ENCODE measurements around the gene MTMR10. TPM values are rescaled to one million over a fixed set of nuclear protein-coding genes. Genes with fewer than 3 reads are reported as not detected.

MTMR10 gene
- total and polyA plus RNA-seq, 2 experiments from 2014 or later = 4.3 to 11.3 TPM

GRCh38 chr15:31001702-31002101 is 10.3 kb upstream of the MTMR10 start:
- ATAC-seq (no peak), DNase-seq (ENCODE audit: low spot score) (no peak)
- H3F3A ChIP-seq (replicated peaks; ENCODE audit: low read depth) = no peaks in the 10 kb centered on the region
- H3K4me2 ChIP-seq = no peak overlapping the region
- Mint-ChIP-seq H3K27me3 (ENCODE audit: insufficient read depth, low read depth, poor library complexity) (peaks cover 2% of the 10 kb centered on the region), H3K27ac (no peak overlapping the region), H3K9me3 (no peaks in the 10 kb centered on the region; the same call in 2 of the 3 replicates), H3K4me3 (no peak overlapping the region), H3K36me3 (ENCODE audit: low read depth) (no peaks in the 10 kb centered on the region), H3K4me1 (peaks cover 17% of the 10 kb centered on the region)
- no peaks in the 10 kb centered on the region for H3K36me3 ChIP-seq (ENCODE audit: insufficient read depth)
- H3K27me3 ChIP-seq (ENCODE audit: insufficient read depth) = no peaks in the 10 kb centered on the region
- no peaks in the 10 kb centered on the region for H3K79me2 ChIP-seq (replicated peaks; ENCODE audit: insufficient read depth)
- TF ChIP-seq ZNF331 (CRISPR knock-in tag; IDR thresholded peaks at IDR 0.05; ENCODE audit: low read depth) = no peak
- TF ChIP-seq JUNB (IDR thresholded peaks at IDR 0.05; ENCODE audit: unreplicated experiment) = no peak
- no peak for TF ChIP-seq ZNF462 (CRISPR knock-in tag; IDR thresholded peaks at IDR 0.05)
- TF ChIP-seq REST (IDR thresholded peaks at IDR 0.05; ENCODE audit: unreplicated experiment) = no peak
- TF ChIP-seq ZNF114 (CRISPR knock-in tag; IDR thresholded peaks at IDR 0.05) = no peak
- no peak for TF ChIP-seq EZH2 (IDR thresholded peaks at IDR 0.05; ENCODE audit: low read depth, unreplicated experiment)
- no peak for TF ChIP-seq POLR2AphosphoS5 (IDR thresholded peaks at IDR 0.05; ENCODE audit: low read depth)
- TF ChIP-seq STAT1 (IDR thresholded peaks at IDR 0.05; ENCODE audit: unreplicated experiment) = no peak
- no peak for TF ChIP-seq CREB1 (CRISPR knock-in tag; IDR thresholded peaks at IDR 0.05; ENCODE audit: low read depth)
- no peak for TF ChIP-seq EZH2phosphoT487 (IDR thresholded peaks at IDR 0.05; ENCODE audit: unreplicated experiment)
- TF ChIP-seq ETS1 (IDR thresholded peaks at IDR 0.05) = no peak
- TF ChIP-seq NANOG (IDR thresholded peaks at IDR 0.05; ENCODE audit: borderline replicate concordance) = no peak
- no peak for TF ChIP-seq CTCF (conservative IDR thresholded peaks at IDR 0.05; ENCODE audit: low read depth in 2 of 2)
- H4K20me1 ChIP-seq (replicated peaks; ENCODE audit: insufficient read depth) = no peaks in the 10 kb centered on the region
- no peak overlapping the region for H3K27ac ChIP-seq (ENCODE audit: low read depth)
- H3K4me1 ChIP-seq (ENCODE audit: insufficient read depth) = peaks cover 14% of the 10 kb centered on the region; the same call in 1 of the 2 replicates
- no peaks in the 10 kb centered on the region for H3K9me2 ChIP-seq (ENCODE audit: insufficient read depth)
- no peak overlapping the region for H3K4me3 ChIP-seq
- no peak overlapping the region for H2AFZ ChIP-seq
